HG03064 (cell line): ENCODE data around the gene CAMTA1.

ENCODE experiments used
- ATAC-seq: cut with Tn5 transposase; IDR thresholded peaks from one replicate; pipeline ENCODE4 v1.9.1; 2021; ENCODE audit warnings: low read depth; ENCODE audit not compliant: unreplicated experiment

Gene CAMTA1

DNA sequence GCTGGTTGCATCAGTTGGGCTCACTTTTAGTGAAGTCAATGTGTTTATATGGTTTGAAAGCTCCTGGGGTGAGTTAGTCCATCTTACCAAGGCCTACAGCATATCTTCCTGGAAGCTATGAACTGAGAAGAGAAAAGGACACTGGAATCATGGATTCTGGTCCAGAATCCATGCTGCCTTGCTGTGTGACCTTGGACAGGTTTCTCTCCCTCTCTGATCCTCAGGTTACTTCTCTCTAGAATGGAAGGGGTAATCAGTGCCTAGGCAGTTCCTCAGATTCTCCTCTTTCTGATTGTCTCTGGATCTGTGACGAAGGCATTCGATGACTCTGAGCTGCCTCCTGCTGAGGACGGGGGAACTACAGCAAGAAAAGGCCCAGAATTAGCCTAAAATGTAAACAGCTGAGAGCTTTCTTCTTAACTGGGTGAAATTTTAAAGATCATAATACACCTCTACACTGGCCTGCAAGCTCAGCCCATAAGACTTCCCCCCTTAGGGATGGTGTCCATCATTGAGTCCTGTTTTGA lies 560.9 kb downstream of the CAMTA1 start:
- no peak for ATAC-seq

DNA sequence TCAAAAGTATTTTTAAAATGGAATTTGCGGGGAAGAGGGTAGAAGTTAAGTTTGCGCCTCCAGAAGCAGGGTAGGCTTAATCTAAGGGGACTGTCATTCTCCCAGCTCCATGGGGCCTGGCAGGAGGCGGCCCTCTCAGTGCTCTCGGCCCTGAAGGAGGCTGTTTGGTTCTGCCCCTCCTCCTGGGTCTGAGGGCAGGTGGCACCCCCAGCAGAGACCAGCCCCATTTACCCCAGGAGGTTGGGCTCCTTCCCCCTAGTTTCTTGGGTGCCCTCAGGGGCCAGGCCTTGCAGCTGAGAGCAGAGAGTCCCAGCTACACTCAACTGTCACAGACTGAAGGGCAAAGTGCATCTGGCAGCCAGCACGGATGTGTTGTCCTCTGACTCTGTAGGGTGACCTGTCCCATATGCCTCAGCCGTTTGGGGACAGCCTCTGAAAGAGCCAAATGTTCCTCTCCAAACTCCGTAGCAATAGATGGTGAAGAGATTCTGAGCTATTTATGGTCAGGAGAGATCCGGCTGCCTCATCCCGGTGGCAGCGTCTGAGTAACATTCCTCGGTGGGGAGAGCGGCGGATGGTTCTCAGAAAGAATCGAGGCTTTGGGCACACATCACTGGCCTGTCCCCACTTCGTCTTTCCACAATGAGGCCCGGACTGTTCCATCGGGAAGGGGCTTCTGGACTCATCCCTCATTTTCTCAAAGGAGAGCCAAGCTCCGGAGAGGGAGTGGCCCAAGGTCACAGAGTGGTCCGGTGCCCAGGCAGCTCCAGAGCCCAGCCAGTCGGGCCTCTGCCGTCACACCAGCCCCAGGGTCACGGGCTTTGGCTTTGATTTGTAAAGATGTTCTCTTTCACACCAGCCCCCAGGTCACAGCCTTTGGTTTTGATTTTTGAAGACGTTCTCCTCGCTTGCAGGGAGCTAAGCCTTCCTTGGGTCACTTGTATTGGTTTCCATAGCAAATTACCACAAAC lies 561.6 kb downstream of the CAMTA1 start:
- no peak for ATAC-seq

DNA sequence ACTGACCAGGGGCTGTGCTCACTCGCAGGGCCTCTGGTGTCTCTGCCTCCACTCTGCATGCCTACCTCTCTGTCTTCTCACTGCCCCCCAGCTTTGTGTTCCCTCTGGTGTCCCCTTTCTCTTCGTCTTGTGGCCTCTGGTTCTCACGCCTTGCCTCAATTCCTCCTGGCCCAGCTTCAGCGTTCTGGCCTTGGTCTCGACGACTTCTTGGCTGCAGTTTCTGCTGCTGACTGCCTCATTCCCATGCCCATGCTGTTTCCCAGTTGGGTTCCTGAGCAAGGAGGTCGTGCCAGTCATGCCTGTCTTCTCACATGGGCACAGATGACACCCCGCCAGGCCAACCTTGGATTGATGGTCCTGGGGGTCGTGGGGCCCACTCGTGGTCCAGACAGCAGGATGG lies 562.8 kb downstream of the CAMTA1 start:
- ATAC-seq, result no peak

DNA sequence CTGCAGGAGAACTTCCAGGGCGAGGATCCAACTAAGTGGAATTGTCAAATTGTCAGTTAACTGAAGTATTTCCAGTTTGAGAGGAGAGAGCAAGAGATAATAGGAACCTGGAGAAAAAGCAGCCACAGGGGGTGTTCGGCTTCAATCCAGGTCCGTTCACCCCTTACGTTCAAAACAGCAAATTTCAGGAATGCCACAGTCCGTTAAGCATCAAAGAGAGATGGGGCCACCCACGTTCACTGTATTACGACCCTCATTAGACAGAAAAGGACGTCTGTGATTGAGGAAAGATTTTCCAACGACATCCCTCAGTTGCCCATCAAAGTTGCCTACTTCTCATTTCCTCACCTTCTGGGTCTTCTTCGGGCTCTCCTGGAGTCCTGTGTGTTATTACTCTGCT lies 563.3 kb downstream of the CAMTA1 start:
- ATAC-seq, result no peak

DNA sequence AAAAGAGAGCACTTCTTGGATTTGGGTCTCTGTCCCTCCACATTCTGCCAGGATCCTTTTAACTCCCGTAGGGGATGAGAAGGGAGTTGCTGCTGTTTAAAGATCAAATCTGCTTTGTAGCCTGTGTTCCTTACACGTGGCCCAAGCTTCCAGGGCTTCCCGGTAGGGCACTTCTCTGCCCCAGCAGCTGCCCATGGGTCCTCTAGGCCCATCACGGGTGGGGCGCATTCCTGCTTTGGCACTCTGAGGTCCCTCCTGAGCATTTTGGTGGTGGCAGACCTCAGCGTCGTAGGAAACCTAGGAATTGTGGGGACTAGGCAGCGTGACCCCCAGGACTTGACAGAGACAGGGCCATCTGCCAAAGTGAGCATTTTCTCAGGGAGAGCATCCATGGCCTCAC lies 565.5 kb downstream of the CAMTA1 start:
- ATAC-seq, result no peak

DNA sequence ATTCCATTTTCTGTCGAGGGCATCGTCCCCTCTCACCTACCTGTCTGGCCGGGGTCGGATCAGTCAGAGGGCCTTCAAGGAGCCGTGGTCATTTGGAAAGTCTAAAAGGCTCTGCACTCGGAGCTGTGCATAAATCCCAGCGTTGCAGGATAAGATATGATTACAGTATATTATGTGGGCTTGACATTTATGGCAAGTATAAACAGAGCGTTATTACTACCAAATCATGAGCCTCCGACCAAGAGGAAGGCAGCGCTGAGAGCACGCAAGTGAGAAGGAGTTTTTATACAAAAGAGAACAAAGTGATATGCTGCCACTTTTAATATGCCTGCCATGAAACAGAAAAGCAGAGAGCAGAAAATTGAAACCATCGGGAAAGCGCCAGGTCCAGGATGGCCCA lies 566.4 kb downstream of the CAMTA1 start:
- ATAC-seq, result no peak

DNA sequence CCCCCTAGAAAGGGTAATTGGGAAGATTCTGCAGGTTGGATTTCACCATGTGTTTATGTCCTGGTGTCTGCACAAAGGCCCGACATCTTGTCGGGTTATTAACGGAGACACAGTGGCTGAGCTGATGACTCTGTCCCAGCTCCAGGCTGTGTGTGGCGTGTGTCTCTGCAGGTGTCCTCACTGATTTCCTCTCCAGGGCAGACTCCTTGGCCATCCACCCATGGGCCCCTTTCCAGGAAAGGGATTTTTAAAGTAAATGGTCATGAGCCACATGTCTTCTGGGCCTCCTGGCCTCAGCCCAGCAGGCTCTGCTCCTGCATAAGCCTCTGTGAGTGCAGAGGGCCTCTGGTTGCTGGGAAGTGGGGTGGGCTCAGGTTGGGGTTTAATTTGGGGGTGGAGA lies 567.1 kb downstream of the CAMTA1 start:
- ATAC-seq, result no peak

DNA sequence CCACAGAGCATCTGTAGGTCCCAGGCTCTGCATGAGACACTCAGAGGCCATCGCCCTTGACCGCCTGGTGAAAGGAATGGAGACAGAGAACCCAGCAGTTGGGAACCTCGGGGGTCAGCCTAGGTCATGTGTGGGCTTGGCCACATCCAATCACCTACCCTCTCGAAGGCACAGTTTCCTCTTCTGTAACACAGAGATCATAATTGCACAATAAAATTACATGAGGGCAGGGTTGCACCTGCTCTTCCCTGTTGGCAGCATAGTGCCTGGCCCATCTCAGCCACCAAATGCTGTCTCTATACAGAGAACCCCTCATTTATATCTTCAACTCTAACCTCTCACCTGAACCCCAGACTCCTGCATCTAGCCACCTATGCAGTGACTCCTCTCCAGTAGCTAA lies 567.7 kb downstream of the CAMTA1 start:
- ATAC-seq, result no peak

DNA sequence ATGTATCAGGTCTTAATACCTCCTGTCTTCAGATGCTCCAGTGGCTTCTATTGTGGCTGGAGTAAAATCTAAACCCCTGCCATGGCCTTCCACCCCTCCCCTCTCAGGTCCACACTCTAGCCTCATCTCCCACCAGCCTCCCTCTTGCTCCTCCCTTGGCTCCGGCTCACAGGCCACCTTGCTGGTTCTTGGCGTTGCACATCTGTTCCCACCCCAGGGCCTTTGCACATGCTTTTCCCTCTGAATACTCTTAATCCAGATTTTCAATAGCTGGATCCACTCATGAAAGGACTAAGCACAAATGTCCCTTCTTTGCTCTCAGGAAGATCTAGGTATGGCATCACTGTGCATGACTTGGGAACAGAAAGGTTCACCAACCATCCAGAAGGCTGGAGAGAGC lies 570.4 kb downstream of the CAMTA1 start:
- ATAC-seq, result no peak

DNA sequence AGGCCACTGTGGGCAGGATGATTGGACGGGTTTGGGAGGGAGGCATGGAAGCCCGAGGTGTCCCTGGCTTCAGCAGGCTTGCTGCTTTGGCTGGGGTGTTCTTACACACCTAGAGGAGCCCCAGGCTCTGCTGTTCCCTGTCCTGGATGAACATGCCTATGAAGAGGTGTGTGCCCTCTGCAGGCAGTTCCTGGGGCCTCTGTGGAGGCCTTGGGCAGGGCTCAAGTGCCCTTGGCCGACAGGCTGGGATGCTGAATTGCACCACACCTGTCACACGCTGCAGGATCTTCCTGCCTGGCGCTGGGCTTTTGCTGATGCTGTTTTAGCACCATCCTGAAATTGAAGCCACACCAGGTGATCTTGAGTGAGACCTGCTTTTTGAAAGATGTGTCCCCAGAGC lies 570.8 kb downstream of the CAMTA1 start:
- no peak for ATAC-seq

DNA sequence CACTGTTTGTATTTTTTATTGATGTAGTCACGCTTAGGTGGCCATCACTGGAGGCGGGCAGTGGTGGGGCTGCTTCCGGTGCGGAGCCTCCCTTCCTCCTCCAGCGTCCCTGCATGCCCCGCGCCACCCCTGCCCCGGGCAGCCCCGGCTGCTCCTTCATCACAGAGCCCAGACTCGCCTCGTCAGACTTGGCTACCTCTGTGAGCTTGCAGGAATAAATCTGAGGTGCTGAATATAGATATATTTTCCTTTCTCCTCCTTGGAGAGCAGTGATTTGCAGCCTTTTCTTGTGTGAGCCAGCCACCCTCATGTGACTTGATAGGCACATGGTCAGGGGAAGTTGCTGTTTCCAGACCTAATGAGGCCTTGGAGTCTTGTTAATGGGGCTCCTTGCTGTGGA lies 573.2 kb downstream of the CAMTA1 start:
- ATAC-seq, result no peak

DNA sequence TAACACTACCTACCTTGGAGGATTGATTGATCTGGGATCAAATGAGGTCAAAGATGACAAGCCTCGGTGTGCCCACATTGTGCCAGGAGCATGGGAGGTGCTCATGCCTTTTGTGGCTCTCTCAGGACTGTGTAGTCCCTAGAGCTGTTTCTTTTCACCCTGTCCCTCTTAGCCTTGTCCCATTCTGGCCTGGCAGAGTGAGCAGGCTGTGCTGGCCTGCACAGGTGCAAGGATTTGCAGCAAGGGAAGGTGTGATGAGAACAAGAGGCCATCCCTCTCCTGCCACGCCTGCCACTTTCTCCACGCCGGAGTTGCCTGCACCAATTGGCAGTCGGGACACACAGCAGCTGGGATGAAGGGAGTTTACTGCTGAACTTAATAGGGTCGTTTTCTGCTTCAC lies 575.3 kb downstream of the CAMTA1 start:
- no peak for ATAC-seq

DNA sequence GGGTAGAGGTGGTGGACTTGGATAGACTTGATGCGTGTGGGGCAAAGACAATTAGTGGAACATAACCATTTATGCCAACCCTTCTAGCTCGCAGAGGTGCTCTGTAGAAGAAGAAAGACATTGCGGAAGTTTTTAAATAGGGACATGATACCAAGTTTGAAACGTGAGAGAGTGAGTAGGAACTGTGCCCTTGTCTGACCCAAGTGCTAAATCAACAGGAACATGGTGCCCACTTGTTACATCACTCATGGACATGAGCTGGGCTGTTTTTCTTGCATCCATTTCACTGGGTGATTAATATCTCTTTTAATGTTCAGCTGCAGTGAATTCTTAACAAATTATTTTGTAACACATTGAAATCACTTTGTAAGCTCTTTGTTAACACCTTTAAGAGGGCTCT lies 577.7 kb downstream of the CAMTA1 start:
- no peak for ATAC-seq

DNA sequence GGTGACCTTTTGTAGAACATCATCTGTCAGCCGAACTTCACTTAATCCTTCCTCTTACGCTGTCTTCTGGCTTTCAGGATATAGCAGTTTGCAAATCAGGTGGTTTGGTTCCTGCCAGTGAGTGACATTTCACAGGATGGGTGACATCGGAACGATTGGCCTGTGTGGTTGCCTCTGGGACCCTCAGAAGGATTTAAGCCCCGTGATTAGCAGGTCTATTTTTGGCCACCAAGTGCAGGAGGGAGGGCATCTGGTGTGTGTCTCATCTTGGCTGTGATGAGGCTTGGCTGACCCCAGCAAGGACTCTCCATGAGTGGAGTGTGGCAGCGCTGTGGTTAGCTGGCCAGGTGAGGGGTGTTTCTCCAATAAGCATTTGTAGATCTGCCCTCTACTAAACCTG lies 578.2 kb downstream of the CAMTA1 start:
- ATAC-seq, result no peak

DNA sequence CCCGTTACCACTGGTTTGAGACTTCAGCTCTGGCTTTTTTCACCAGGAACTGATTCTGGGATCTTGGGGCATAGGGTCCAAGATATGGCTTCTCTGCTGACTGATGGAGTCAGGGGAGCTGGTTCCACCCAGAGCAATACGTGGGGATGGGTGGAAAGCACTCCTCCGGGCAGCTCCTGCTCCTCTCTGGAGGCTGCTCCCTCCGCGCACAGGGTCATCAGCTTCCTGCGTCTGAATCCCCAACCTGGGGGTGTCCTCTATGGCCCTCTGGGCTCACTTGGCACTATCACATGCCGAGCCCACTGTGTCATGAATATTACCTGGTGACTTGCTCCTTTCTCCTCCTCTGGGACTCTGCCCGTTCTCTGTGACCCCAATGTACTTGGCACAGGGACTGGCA lies 580.5 kb downstream of the CAMTA1 start:
- no peak for ATAC-seq

DNA sequence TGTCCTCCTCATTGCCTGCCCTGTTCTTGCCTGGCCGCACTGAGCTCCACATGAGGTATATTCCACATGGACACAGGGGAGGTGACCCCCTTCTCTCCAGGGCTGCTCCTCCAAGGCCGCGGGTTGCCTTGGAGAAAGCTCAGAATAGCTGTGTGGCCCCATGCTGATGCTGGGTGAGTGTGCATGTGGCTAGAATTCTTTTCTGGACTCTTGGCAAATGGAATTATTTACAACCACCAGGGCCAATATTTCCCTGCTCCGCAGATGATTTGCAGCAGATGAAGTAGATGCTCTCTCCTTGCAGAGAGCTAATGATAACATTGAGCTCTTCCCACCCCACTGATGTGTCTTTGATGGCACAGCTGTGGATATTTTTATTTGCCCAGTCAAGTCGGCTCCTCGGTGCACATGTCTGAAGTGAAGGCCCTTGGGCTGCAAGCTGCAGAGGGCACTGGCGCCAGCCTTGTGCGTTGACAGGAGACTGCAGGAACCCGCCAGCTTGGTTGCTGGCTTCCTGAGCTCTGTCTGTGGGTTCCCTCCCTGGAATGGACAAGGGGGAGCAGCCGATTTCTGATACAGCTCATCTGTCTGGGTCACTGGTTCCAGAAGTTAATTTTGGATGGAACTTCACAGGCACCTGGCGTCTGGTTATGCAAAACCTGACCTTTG lies 581.2 kb downstream of the CAMTA1 start:
- no peak for ATAC-seq

DNA sequence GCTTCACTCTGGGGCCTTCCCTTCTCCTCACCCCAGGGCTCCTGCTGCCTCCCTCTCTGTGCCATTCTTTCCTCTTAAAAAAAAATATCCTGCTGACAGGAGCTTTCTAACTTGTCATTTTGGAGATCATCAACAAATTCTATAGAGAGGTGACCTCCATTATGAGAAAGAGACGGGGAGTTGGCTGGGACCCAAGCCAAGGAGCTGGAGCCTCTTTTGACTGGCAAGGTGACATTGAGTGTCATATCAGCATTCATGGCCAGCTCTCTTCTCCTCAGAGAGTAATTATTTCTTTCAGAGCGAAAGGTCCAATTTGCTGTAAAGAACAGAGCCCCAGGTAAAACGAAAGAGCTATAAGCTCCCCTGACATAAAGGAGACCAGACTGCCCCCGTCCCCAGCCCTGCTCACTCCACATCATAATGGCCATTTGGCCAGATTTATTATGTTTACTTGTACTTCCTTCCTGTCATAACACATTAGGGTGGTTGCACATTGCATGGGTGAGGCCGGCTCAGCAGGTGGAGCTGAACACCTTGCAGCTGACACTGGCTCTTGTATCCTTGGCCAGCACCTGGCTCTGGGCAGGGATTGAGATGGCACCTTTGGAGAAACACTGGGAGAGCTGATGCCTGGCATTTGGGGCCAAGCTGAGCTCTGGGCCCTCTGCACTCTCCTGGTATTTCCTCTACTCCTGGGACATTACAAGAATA lies 581.9 kb downstream of the CAMTA1 start:
- ATAC-seq, result no peak

DNA sequence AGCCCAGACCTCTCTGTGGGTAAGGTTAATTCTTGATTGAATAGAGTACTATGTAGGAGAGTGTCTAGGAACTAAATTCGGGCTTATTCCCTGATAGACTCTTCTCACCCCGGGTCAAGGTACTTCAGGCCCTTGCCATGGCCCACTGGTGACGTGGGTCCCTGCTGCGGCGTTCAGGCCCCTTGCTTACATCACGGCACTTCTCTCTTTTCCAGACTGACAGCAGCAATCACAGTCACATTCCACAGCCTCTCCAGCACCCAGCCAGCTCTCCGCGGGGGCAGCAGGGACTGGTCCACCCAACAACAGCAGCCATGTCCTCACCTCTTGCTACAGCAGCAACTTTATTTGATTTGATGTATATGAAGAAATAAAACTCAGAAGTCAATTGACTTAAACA lies 584.6 kb downstream of the CAMTA1 start:
- ATAC-seq, result no peak

DNA sequence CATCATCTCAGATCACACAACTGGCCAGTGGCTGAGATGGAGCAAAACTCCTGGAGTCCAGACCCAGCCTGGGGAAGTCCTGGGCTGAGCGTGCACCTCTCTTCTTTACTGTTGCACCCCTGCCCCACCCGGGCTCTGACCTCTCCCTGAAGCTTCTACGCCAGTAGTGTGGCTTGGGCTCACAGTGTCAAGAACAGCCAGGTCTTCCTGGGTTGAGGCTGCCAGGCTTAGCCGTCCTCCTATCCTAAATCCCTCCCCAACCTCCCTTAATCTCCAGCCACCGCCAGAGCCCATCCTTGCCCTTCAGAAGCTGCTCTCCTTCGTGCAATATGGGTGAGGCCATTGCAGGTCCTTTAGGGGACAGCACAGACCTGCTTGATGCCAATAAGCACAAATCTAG lies 586.7 kb downstream of the CAMTA1 start:
- ATAC-seq, result no peak

DNA sequence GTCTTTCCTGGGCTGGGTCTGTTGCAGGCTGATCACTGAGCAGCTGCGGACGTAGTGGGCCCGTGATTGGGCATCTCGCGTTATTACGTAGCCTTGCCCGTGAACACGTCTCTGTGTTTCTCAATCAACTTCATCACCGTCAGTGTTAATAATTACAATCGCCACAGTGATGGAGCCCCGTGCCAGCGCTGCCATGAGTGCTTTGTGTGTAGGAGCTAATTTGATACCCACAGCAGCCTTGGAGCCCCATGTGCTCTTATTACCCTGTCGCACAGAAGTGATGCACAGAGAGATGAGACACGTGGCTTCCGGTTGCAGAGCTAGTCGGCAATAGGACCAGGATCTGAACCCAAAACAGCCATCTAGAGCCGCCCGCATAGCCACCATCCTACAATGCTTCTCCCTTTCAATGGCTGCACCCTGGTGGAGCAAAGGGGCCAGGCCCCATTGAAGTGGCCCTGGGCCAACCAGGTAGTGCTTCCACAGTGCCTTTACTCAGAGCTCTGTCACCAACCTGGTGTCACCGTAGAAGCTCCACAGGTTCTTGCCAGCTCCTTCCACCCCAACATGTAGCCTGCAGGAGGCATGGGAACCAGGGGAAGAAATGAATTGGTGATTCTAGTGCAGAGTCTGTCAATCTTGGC lies 587.3 kb downstream of the CAMTA1 start:
- no peak for ATAC-seq

DNA sequence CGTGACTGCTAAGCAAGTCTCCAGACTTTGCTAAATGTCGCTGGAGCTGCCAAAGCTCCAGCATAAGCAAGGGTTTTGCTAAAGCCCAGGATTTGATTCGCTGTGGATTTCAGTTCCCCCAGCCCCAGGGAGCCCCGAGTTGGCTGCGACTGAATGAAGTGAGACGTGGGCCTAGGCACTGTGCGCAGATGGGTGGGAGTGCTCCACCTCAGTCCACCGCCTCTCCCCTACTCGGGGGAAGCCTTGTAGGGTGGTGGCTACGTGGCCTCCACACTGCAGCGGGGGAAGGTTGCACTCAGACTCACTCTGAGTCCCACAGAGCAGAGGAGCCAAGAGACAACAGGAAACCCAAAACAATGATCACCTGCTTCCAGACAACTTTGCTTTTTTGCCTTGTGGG lies 588.0 kb downstream of the CAMTA1 start:
- ATAC-seq, result no peak
